ENCODE data around the gene MINDY4. TPM values are rescaled to one million over a fixed set of nuclear protein-coding genes. Genes with fewer than 3 reads are reported as not detected.

MINDY4 gene
- total RNA-seq, 1 donor from 2014 or later, result 20.1 TPM

DNA sequence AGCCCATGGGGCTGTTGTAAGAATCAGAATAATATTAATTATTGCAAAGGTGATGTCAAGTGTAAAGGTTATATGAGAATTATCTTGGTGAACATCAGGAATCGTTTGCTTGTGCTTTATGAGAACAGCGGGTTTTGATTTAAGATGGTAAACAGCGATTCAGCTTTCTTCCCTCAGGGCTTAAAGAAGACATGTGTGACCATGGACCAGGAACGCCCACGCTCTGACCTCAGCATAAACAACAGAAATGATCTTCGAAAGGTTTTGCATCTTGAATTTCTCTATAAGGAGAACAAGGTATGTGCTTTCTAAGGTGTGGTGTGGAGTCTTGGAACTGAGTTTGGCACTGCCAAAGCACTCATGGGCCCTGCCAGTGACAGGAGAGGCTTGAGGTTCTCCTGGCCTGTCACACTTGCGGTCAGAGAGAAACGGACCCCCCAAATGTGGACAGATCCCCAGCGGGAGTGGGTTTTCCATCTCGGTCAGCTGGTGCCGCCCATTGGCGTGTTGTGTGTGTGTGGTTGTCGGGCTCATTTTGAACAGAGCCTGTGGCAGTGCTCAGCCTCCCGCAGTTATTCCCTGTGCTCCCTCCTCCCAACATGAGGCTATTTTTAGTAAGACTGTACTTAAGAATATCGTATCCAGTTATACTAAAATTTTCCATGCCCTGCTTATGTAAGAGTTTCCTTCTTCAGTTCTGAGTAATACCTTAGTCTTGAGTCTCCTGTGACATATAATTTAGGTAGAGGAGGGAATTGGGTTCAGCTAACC, 7.2 kb downstream of the MINDY4 start:
- intact Hi-C loops (cut with DNase I), result no loop called here
- TF ChIP-seq CTCF (IDR thresholded peaks at IDR 0.05), result no peak
- DNase-seq, result no peak
- Histone ChIP-seq H3K27me3 (no peaks in the 10 kb centered on the region), H3K4me3 (no peak overlapping the region), H3K27ac (no peak overlapping the region), H3K9me3 (no peaks in the 10 kb centered on the region), H3K4me1 (peaks cover 3% of the 10 kb centered on the region), H3K36me3 (peaks cover 37% of the 10 kb centered on the region)
- peak; percentile 14 for ATAC-seq

GRCh38 chr7:30779574-30779973, 8.4 kb downstream of the MINDY4 start:
- no peak for DNase-seq
- H3K36me3 ChIP-seq, result peaks cover 48% of the 10 kb centered on the region
- H3K4me3 ChIP-seq, result no peak overlapping the region
- H3K27me3 ChIP-seq, result no peaks in the 10 kb centered on the region
- intact Hi-C loops (cut with DNase I), result no loop called here
- H3K27ac ChIP-seq, result no peak overlapping the region
- peaks cover 3% of the 10 kb centered on the region for H3K4me1 ChIP-seq
- ATAC-seq, result no peak
- no peak for TF ChIP-seq CTCF (IDR thresholded peaks at IDR 0.05)
- no peaks in the 10 kb centered on the region for H3K9me3 ChIP-seq

- H3K4me3 ChIP-seq, result no peak overlapping the region
- H3K27ac ChIP-seq, result no peak overlapping the region
- peaks cover 55% of the 10 kb centered on the region for H3K36me3 ChIP-seq
- ATAC-seq (no peak), DNase-seq (no peak)
- intact Hi-C loops (cut with DNase I), result no loop called here
- TF ChIP-seq CTCF (IDR thresholded peaks at IDR 0.05), result no peak
- H3K9me3 ChIP-seq, result no peaks in the 10 kb centered on the region
- H3K4me1 ChIP-seq, result no peaks in the 10 kb centered on the region
- H3K27me3 ChIP-seq, result no peaks in the 10 kb centered on the region
Observed at GRCh38 chr7:30780941-30781340, 9.7 kb downstream of the MINDY4 start.

DNA sequence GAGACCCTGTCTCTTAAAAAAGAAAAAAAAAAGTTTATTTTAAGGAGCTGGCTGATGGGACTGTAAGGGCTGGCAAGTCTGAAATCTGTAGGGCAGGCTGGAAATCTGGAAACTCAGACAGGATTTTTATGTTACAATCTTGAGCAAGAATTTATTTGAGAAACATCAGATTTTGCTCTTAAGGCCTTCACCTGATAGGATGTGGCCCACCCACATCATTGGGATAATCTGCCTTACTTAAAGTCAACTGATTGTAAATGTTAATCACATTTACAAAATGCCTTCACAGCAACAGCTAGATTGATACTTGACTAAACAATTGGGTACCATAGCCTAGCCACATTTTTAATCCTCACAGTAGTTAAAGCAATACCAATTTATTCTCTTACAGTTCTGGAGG, 11.5 kb downstream of the MINDY4 start:
- DNase-seq, result no peak
- Histone ChIP-seq H3K27ac (no peak overlapping the region), H3K4me1 (no peaks in the 10 kb centered on the region), H3K9me3 (no peaks in the 10 kb centered on the region), H3K36me3 (peaks cover 63% of the 10 kb centered on the region), H3K4me3 (no peak overlapping the region), H3K27me3 (no peaks in the 10 kb centered on the region)
- intact Hi-C loops (cut with DNase I), result no loop called here
- no peak for TF ChIP-seq CTCF (IDR thresholded peaks at IDR 0.05)
- no peak for ATAC-seq

- no peak for TF ChIP-seq CTCF (IDR thresholded peaks at IDR 0.05)
- Histone ChIP-seq H3K9me3 (no peaks in the 10 kb centered on the region), H3K4me3 (no peak overlapping the region), H3K4me1 (no peaks in the 10 kb centered on the region), H3K27ac (no peak overlapping the region), H3K27me3 (no peaks in the 10 kb centered on the region), H3K36me3 (peaks cover 50% of the 10 kb centered on the region)
- DNase-seq, result no peak
- intact Hi-C loops (cut with DNase I), result no loop called here
- ATAC-seq, result no peak
Observed at GRCh38 chr7:30785786-30786185, 14.6 kb downstream of the MINDY4 start.

All from upper lobe of right lung (tissue), 1 donor.